SK-N-MC (cell line): ENCODE measurements around the gene MYO1G.

Source experiments
- EZH2 ChIP-seq: fragments of 200-600 bp; sonication (generic); IDR thresholded peaks from one replicate; pipeline ENCODE4 v1.6.1; 2017; ENCODE audit warnings: antibody characterized with exemption
- POLR2AphosphoS5 ChIP-seq: IDR thresholded peaks from 2 replicates; pipeline ENCODE4 v1.6.1; 2012; ENCODE audit warnings: mild to moderate bottlenecking, low read depth, low read length, borderline replicate concordance

DNA sequence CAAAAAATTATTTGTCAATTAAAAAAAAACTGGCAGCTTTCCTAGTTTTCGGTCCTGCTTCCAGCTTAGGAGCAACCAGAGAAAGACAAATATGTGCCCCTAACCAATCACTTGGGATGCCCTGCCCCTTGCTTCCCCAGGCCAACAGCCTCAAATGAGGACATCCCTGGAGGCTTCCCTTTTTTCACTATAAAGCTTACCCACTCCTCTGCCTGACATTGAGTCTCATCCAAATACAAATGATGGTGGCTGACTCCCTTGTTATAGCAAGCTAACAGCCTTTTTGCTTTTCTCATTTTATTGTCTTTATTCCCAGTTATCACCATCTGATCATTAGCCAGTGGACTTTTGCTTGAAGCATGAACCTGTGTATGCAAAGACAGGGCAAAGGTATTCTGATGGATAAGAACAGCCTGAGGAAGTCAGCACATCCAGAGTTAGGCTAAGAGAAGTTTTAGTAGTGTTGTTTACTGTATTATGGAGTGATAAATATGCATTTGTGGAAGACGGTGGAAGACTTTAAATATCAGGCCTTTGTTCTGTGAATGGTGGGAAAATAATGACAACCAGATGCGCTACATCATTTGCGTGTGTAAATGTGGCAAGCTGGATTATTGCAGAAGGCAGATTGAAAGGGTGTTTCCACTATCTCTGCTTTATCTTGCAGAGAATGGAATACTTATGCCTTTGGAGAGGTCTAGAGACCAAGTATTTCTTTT lies 19.5 kb upstream of the MYO1G start:
- TF ChIP-seq EZH2, result no peak
- no peak for TF ChIP-seq POLR2AphosphoS5
